Keratinocyte (primary cell): ENCODE results near the gene RCSD1.

Source experiments
- CTCF ChIP-seq, 3 experiments: IDR thresholded peaks in 1 of 3; conservative IDR thresholded peaks in 1 of 3; optimal IDR thresholded peaks in 1 of 3; 2 replicates in 2 of 3; 3 replicates in 1 of 3; pipeline versions ENCODE3 to v1.5.1; 2011; ENCODE audit warnings: low read length in 3 of 3, mild to moderate bottlenecking in 3 of 3, moderate library complexity in 2 of 3, control low read depth in 1 of 3, inconsistent platforms in 1 of 3; ENCODE audit not compliant: insufficient read depth in 2 of 3; ENCODE audit errors: extremely low read depth in 1 of 3
- EZH2 ChIP-seq: IDR thresholded peaks from one replicate; pipeline ENCODE4 v1.6.1; 2012; ENCODE audit warnings: inconsistent platforms, mild to moderate bottlenecking, low read length, moderate library complexity

GRCh38 chr1:167755654-167756053 lies 125.6 kb downstream of the RCSD1 start:
- no peak for TF ChIP-seq CTCF (optimal IDR thresholded peaks at IDR 0.05 in 1 of 3, IDR thresholded peaks at IDR 0.05 in 1 of 3, conservative IDR thresholded peaks at IDR 0.05 in 1 of 3; ENCODE audit: extremely low read depth in 1 of 3, insufficient read depth in 2 of 3, low read length in 3 of 3)
- TF ChIP-seq EZH2 = no peak
